ENCODE data around the gene CSNK1A1.
"Not testable (repeated sequence)": the region's sequence is repeated elsewhere in the genome, so short reads cannot be mapped to it uniquely, and the experiment has no call there.

CSNK1A1 gene

DNA sequence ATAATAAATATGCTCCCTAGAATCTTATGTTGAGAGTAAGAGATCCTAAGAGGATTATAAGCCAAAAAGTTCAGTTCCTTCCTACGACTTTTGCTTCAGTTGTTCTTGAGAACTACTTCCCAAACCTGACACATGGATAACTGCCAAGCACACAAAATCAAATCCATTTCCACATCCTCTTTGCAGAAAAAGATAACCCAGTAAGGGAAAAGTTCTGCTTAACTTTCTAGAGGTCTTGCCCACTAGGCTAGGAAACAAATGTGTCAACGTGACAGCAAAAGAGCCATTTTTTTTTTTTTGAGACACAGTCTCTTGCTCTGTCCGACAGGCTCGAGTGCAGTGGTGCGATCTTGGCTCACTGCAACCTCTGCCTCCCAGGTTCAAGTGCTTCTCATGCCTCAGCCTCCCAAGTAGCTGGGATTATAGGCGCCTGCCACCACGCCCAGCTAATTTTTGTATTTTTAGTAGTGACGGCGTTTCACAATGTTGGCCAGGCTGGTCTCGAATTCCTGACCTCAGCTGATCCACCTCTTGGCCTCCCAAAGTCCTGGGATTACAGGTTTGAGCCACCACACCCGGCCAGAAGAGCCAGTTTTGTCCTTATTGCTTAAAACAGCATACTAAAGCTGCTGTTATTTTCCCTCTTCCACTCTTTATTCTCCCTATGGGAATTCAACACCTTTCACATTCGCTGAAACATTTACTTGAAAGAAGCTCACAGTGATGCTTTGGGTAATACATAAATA lies 24.2 kb downstream of the CSNK1A1 start:
- no peak for DNase-seq

DNA sequence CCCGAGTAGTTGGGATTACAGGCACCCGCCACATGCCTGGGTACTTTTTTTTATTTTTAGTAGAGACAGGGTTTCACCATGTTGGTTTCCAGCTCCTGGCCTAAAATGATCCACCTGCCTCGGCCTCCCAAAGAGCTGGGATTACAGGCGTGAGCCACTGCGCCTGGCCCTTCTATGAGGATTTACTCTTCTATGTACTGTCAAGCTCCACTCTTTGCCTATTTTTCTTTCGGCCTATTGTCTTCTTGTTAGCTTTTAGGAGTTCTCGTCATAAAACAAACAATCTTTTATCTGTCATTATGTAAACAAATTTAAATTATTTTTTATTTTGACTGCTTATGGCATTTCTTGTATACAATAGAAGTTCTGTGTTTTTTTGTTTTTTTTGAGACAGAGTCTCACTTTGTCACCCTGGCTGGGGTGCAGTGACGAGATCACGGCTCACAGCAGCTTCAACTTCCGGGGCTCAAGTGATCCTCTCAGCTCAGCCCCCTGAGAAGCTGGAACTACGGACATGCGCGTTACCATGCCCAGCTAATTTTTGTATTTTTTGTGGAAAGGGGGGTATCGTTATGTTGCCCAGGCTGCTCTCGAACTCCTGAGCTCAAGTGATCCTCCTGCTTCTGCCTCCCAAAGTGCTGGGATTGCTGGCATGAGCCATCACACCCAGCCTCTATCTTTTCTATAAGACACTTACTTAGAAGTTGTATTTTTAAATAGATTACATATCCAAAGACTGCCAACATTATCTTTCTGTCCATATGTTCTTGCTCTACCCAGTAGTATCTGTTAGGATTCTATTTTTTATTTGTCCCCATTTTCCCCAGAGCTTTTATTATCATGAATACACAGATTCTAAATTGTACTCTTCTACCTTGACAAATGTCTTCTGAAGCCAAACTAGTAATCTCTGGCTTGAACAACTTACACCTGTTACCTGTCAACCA lies 29.2 kb downstream of the CSNK1A1 start:
- DNase-seq, result no peak

DNA sequence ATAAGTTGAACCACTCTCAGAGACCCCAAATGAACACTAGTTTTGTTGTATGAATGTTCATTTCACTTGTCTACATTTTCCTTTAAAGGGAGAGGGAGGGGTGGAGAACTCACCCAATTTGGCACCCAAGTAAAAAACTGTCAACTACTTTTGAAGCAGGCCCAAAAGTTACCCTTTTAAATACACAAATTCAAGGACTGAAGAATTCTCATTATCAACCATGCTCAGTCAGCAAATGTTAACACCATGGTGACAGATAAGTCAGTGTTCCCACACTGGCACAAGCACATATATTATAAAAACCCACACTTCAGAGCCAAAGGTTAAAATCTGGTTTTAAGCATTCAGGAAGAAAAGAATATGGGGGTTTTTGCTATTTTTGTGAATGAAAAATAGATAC lies 31.6 kb downstream of the CSNK1A1 start:
- no peak for DNase-seq

DNA sequence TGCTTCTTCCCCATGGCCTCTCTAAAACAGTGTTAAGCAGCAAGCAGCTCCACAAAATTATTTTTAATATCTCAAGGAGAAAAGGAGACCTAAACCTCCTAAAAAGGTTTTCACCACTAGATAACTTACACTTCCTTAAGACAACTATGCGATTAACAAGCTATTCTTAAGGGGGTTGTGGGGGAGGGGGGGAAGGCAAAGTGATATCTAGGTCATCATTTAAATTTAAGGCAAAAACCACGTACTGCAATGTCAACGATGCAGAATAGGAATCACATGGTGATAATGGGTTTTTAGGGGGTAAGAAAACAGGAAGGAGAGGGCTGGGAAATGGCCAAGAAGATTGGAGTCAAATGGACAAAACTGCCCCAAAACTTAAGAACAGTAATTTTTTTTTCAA lies 32.6 kb downstream of the CSNK1A1 start:
- no peak for DNase-seq

DNA sequence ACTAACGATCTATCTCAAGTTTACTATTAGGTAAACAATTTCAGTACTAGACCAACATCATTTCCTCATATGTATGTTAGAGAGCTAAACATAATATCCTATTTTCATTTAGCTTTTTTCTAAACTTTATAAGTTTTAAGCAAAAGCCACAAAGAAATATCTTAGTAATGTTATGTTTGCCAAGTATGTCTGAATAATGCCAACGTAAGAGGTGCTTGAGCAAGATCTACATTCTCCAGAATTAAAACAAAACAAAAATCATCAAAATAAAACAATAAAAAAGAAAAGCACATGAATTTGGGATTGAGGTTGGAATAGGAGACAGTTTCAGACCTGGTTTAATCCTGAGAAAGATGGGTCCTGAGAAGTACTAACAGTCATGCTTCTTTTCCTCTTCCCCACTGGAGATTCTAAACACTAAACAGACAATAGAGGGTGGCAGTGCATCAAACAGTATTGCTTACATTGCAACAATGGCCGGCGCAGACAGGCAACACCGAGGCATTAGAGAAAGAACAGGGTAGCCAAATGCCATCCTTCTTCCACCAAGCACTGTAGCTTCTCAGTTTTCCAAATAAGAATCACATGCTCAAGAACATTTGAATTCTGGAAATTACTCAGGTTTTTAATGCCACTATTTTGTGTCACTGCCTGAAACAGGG lies 33.6 kb downstream of the CSNK1A1 start:
- no peak for DNase-seq

DNA sequence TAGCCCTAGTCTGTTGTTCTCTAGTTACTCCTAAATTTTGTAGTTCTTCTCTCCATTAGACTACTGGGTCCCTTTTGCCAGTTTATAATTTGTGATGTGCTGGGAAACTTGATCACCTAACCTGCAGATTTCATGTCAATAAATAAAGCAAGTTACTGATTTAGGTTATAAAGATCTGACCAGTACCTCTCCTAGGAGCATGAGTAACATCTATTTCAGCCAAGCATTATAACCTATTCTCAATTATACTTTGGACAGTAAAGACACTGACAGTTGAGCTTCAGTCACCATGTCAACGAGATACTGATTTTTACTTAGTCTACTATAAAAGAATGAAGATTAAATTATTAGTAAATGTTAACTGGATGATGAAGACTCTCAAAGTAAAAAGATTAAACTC lies 36.7 kb downstream of the CSNK1A1 start:
- no peak for DNase-seq

DNA sequence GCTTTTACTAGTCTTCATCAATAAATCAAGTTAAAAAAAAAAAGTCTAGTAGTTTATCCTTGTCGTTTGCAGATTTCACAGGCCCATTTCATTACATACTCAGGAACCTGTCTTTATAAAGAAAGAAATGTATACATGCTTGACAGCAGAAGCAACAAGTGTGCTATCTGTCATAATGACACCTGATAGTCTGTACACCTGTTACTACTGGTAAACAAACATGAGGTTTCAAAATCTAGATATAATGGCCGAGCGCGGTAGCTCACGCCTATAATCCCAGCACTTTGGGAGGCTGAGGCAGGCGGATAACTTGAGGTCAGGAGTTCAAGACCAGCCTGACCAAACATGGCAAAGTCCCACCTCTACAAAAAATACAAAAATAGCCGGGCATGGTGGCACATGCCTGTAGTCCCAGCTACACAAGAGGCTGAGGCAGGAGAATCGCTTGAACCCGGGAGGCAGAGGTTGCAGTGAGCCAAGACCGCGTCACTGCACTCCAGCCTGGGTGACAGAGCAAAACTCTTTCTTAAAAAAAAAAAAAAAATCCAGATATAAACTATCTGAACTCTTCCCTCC lies 37.8 kb downstream of the CSNK1A1 start:
- not testable (repeated sequence) for DNase-seq

DNA sequence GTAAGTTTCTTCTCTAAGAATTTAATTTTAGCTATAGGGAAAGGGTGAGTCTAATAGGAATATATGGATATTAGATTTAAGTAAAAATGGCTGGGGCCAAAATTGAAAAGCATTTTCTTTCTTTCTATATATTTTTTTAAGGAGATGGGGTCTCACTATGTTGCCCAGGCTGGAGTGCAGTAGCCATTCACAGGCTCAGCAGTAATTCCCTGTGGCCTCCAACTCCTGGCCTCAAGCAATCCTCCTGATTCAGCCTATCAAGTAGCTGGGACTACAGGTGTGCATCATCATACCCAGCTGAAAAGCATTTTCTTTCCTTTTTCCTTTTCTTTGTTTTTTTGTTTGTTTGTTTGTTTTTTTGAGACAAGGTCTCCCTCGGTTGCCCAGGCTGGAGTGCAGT lies 41.1 kb downstream of the CSNK1A1 start:
- no peak for DNase-seq

DNA sequence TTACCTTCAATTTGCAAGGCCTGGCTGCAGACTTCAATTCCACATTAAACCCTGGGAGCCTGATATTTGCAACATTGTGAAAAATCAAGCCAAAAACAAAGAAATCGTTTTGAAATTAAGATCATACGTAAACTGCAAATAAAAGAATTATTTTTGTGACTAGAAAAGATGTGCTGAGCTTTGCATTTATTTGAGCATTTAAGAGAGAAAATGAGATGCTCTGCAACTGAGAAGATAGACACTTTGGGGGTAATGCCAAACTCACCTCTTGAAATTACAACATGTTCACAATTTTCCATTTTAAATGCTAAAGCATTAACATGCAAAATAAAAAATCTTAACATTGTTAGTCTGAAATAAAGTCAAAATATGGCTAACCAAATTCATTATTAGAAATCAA lies 46.6 kb downstream of the CSNK1A1 start:
- DNase-seq, result no peak

DNA sequence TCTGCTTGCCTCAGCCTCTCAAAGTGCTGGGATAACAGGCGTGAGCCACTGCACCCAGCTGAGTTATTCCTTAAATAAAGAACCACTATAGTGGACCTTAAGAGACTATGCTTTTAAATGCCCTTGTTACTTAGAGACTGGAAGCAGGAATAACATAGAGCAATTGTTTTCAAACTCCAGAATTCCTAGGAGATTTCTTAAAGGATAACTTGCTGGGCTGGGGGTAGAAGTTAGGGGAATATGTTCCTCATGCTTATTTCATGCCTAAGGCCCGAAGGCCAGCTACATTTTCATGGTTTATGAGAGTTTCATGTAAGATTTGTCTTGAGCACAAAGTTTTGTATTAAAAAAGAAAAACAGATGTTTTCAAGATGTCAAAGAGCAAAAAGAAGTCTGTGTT lies 48.2 kb downstream of the CSNK1A1 start:
- DNase-seq, result no peak

DNA sequence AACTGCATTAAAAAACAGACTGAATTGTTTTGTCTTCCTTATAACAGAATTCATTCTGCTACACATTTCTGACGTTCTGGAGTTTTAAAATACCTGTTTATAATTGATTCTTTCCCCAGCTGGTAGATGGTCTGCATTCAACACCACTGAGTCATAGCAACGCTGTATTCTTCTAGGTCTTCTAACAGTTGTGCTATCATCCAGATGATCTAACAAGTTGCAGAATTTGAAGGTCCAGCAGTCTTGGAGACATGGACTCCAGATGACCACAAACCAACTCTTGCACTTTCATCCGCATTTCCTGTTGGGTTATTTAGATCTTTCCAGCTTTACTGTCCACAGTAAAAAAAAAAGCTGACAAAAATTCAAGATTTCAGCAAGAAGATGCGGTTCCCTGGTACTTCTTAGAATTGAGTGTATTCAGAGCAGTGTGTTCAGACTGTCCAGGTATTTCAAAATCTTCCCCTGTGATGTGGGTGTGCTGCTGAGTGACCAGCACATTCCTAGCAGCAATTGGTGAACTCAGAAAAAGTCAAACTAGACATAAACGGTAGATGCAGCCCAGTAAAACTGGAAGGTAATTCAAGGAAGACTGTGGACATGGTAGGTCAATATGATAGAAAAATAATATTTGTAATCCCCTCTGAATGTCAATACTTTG lies 50.2 kb downstream of the CSNK1A1 start:
- no peak for DNase-seq

DNA sequence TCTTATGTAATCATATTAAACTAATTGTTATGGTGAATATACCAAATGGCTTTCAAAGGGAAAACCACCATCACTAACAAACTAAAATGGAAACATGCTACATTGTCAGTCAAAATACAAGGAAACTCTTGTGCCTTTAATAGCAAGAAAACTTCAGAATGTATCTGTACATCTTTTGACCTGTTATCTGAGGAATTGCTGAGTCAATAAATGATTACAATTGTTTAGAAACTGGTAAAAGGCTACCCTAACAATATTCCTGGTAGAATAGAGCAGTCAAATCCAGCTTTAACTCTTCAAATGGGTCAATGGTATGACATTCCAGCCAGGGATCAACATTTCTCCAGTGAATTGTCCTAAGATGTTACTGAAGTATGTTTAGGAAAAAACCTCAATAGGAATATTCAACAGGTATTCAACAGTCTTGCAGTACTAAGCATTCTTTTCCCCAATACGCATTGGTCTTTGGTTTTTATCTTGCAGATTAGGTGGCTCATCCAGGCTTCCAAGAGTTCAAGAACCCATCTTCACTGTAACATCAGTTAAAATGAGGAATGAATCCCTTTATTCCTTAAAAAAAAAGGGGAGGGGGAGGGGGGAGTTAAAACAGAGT lies 52.4 kb downstream of the CSNK1A1 start:
- DNase-seq, result no peak

DNA sequence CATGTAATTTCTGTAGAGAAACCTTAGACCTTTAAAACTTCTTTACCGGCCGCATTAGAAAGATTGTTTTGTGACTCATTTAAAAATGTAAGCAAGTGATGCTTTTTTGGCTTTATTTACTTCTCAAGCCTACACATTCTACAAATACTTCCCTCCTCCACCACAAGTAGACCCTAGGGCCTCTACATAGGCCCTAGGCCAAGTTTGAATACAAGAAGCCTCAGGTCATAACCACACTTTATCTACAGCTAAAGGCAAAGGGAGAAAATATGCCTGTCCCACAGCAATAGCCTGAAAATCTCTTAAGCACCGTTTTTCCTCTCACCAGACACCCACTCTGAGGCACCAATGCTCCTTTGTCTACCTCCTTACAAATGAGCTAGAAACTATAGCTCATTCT lies 53.9 kb downstream of the CSNK1A1 start:
- DNase-seq, result no peak

DNA sequence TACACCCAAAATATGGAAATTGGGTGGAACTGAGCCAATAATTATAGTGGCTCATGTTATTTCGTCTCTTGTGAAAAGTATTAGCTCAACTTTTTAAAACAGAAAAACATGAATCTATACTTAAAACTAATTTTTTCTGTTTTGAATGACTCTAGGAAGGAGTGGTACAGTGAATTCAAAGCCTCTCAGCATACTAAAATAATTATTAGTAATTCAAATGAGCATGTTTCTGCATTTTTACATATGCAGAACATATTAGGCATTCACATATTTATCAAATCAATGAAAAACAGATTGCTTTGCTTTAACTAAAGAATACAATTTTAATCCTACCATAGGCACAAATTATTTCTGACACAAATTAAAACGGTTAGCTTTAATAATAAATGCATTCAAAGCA lies 54.3 kb downstream of the CSNK1A1 start:
- DNase-seq, result no peak

DNA sequence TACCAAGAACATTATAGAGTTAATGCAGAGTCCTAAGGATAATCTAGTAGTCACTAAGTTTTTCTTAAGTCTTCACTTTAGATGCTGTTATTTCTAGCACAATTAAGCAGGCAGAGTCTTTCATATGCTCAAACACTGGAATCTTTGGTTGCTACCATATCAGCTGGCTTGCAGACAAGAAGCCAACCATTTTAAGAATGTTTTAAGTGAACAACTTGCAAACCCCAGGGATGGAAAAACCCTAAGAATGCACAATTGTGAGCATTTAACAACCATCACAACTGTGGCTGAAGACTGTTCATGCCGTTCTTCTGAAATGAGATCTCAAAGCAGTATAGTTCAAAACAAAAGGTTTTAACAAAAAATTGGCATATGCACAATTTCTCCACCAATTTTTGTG lies 55.1 kb downstream of the CSNK1A1 start:
- DNase-seq, result no peak

DNA sequence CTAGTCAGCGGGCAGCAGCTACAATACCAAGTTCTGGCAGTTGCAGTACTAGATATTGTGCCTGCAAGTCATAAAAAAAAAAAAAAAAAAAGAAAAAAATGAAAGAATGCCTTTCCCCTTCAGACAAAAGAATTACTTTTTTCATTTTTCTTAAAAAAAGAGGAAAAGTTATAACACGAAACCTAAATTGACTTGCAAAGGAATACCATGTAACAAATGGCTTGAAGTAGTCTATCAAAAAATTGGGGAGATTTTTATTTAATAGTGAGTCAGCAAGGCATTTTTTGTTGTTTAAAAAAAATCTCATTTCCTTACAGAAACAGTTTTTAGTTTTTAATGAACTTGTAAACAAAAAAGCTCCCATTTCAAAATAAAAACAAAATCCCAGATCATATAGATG lies 55.6 kb downstream of the CSNK1A1 start:
- DNase-seq, result no peak

DNA sequence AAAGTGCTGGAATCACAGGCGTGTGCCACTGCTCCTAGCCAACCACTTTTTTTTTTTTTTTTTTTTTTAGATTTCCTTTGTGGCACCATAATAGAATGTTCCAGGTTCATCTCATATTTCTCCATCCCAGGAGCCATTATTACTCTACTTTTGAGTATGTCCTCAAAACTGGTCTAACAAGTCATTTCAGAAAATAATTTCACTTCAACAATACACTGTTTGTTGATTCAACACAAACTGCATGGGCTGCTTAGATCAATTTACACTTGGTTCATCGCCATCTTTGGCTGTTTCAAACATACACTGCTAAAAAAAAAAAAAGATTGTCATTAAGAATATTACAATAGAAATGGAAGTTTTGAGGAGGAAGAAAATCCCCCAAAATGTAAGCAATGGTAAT lies 57.9 kb downstream of the CSNK1A1 start:
- no peak for DNase-seq

DNA sequence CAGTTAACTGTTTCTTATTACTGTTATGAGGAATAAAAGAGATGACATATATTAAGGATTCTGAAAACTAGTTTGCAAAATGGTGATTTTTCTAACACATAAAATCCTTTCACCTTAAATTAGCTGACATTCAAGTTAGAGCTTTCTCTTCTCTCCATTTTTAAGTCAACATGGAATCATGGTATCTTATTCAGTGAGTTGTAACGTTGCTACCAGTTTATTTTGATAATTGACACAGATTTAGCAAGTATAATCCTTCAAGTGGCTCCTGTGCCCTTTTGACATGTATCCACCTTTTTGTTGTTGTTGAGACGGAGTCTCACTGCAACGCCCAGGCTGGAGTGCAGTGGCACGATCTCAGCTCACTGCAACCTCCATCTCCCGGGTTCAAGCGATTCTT lies 58.5 kb downstream of the CSNK1A1 start:
- DNase-seq, result no peak

DNA sequence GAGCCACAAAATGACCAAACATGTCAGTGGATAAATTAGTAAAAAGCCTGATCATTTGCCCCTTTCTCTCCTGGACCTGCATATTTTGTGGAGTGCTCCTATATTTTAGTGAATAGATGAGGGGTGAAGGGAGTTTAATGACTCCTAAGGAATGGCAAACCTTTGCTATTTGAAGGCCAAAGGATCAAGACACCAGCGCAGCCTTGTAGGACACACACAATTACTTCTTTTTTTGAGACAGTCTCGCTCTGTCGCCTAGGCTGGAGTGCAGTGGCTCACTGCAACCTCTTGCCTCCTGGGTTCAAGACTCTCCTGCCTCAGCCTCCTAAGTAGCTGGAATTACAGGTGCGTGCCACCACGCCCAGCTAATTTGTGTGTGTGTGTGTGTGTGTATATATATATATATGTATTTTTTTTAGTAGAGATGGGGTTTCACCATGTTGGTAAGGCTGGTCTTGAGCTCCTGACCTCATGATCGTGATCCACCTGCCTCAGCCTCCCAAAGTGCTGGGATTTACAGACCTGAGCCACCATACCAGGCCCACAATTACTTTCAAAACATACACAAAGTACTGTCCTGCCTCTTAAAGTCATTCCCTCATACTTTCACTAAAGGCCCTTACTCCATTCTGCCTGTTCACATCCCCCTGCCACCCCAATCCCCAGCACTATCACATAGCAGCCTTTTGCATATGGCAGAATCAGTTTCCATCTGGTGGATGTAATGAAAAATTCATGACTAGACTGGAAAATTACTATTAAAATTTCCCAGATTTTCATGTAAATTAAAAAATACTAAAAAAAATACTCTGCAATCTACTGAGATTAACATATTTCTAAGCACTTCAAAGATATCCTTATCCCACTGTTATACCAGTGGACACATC lies 60.4 kb downstream of the CSNK1A1 start:
- no peak for DNase-seq

DNA sequence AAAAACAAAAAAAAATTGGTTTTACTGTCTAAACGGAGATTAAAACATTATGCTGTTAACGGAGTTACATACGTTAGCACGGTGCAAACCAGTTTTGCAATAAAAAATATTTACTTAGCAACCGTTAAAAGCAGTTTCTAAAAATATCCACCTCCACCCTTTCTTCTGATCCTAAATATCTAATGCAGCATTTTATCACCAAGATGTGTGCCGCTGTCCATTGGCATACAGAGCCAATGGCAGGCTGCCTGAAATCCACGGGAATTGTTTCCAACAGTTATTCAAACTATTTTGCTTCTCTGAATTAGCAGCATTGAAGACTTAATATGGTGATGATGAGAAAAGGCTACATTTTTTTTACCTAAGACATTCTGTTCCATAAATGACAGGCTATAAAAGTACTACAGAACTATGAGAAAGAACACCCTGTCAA lies 61.6 kb downstream of the CSNK1A1 start:
- no peak for DNase-seq

DNA sequence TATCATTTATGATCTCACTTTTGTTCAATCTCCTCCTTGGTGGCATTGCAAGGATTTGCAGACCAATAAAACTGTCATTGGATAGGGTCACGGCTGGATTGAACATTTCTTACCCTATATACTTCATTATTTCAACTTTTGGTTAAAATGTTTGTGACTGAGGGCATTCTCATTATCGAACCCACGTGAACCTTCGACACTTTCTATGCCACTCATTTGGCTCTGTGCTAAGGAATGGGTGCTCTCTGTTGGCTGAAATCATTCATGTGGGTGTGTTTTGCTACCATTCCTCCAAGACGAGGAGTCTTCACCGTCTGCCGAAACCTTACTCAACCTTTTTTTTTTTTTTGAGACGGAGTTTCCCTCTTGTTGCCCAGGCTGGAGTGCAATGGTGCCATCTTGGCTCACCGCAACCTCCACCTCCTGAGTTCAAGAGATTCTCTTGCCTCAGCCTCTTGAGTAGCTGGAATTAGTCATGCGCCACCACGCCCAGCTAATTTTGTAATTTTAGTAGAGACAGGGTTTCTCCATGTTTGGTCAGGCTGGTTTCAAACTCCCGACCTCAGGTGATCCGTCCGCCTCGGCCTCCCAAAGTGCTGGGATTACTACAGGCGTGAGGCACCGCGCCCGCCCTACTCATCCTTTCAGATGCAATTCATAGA lies 62.5 kb downstream of the CSNK1A1 start:
- DNase-seq, result no peak
